MG63 (cell line): ENCODE results near the gene PTH1R. TPM values are rescaled to one million over a fixed set of nuclear protein-coding genes. Genes with fewer than 3 reads are reported as not detected.

Experiments used
- DNase-seq: peaks from one replicate; pipeline ENCODE4 v3.0.0-alpha.2; 2020
- H3K27me3 ChIP-seq: fragments of 250-450 bp; sonication (Bioruptor Pico); 2 replicates; pipeline ENCODE4 v1.5.1; 2020; ENCODE audit warnings: mild to moderate bottlenecking, moderate library complexity
- H3K36me3 ChIP-seq: fragments of 250-450 bp; sonication (Bioruptor Pico); 2 replicates; pipeline ENCODE4 v1.5.1; 2020; ENCODE audit warnings: mild to moderate bottlenecking, moderate library complexity
- H3K4me3 ChIP-seq: fragments of 250-450 bp; sonication (Bioruptor Pico); 2 replicates; pipeline ENCODE4 v1.5.1; 2020; ENCODE audit warnings: mild to moderate bottlenecking, moderate library complexity
- H3K9me3 ChIP-seq: fragments of 250-450 bp; sonication (Bioruptor Pico); 2 replicates; pipeline ENCODE4 v1.5.1; 2020; ENCODE audit warnings: mild to moderate bottlenecking, moderate library complexity
- total RNA-seq: library from RNA; depleted of rRNA; stranded (reverse); fragments of >200 nt; shearing (Covaris generic); gene quantifications from 2 replicates; pipeline ENCODE4 v1.2.3, GENCODE V29; 2014; ENCODE audit warnings: low replicate concordance

PTH1R gene
- total RNA-seq, 1 experiment from 2014 or later, result not detected

GRCh38 chr3:46923559-46924350 lies 46.2 kb downstream of the PTH1R start:
- Histone ChIP-seq H3K36me3 (peaks cover 51% of the 10 kb centered on the region), H3K9me3 (no peaks in the 10 kb centered on the region), H3K4me3 (no peak overlapping the region), H3K27me3 (no peaks in the 10 kb centered on the region)
- DNase-seq, result no peak

DNA sequence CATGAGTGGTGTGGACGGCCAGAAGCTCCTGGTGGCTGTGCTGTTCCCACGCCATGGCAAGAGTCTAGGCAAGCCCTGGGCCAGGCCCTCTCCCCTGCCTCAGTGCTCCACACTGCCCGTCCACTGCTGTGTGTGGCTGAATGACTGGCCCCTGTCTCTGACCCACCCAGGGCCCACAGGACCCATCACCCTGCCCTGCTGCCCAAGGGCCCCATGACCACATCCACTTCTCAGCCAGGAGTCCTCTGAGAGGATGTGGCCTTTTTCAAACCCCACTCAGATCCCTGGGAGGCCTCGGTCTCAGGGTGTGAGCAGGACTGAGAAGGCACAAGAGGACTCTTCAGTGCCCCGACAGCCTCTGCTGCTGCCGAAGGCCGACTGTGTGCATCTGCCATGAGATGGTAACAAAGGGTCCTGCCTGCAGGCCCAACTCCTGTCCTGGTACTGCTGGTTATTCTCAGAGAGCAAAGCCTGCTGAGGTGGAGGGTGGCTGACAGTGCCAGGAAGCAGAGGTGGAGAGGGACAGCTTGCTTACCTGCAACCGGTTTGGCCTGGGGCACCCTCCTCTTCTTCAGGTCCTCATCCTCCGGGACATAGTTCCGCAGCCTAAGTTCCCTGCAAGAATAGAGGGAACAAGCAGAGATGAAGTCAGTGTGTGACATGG lies 47.5 kb downstream of the PTH1R start:
- DNase-seq, result no peak
- no peaks in the 10 kb centered on the region for H3K27me3 ChIP-seq
- no peak overlapping the region for H3K4me3 ChIP-seq
- H3K9me3 ChIP-seq, result no peaks in the 10 kb centered on the region
- H3K36me3 ChIP-seq, result peaks cover 47% of the 10 kb centered on the region

GRCh38 chr3:46925585-46925934 lies 48.0 kb downstream of the PTH1R start:
- H3K27me3 ChIP-seq, result no peaks in the 10 kb centered on the region
- no peak overlapping the region for H3K4me3 ChIP-seq
- no peak for DNase-seq
- H3K9me3 ChIP-seq, result no peaks in the 10 kb centered on the region
- H3K36me3 ChIP-seq, result peaks cover 42% of the 10 kb centered on the region

GRCh38 chr3:46926039-46926438 lies 48.5 kb downstream of the PTH1R start:
- Histone ChIP-seq H3K9me3 (no peaks in the 10 kb centered on the region), H3K27me3 (no peaks in the 10 kb centered on the region), H3K36me3 (peaks cover 39% of the 10 kb centered on the region), H3K4me3 (no peak overlapping the region)
- DNase-seq, result no peak

DNA sequence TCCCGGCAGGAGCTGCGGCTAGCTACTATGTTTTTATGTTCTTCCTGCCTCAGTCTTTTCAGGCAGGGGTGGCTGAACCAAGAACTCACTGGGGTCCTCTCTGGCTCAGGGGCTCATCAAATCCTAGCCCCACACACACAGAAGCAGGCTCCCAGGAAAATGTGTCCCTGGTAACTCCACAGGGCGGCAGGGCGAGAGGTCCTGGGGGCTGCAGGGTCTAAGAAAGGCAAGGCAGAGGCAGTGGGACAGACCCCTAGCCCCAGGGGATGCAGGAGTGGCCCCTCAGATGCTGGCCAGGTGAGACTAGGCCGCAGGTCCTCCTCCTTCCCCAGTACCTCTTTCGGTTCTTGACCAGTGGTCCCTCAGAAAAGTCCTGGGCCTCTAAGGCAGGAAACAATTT lies 48.9 kb downstream of the PTH1R start:
- H3K9me3 ChIP-seq, result no peaks in the 10 kb centered on the region
- H3K27me3 ChIP-seq, result no peaks in the 10 kb centered on the region
- no peak for DNase-seq
- H3K4me3 ChIP-seq, result no peak overlapping the region
- H3K36me3 ChIP-seq, result peaks cover 37% of the 10 kb centered on the region

GRCh38 chr3:46926871-46927717 lies 49.6 kb downstream of the PTH1R start:
- no peak for DNase-seq
- Histone ChIP-seq H3K9me3 (no peaks in the 10 kb centered on the region), H3K4me3 (no peak overlapping the region), H3K27me3 (no peaks in the 10 kb centered on the region), H3K36me3 (peaks cover 37% of the 10 kb centered on the region)

- no peak for DNase-seq
- Histone ChIP-seq H3K27me3 (no peaks in the 10 kb centered on the region), H3K9me3 (no peaks in the 10 kb centered on the region), H3K4me3 (no peak overlapping the region), H3K36me3 (peaks cover 36% of the 10 kb centered on the region)
Observed at GRCh38 chr3:46927718-46928073, 50.2 kb downstream of the PTH1R start.

- no peaks in the 10 kb centered on the region for H3K9me3 ChIP-seq
- H3K27me3 ChIP-seq, result no peaks in the 10 kb centered on the region
- peaks cover 32% of the 10 kb centered on the region for H3K36me3 ChIP-seq
- H3K4me3 ChIP-seq, result no peak overlapping the region
- no peak for DNase-seq
Observed at GRCh38 chr3:46928282-46928681, 50.8 kb downstream of the PTH1R start.

DNA sequence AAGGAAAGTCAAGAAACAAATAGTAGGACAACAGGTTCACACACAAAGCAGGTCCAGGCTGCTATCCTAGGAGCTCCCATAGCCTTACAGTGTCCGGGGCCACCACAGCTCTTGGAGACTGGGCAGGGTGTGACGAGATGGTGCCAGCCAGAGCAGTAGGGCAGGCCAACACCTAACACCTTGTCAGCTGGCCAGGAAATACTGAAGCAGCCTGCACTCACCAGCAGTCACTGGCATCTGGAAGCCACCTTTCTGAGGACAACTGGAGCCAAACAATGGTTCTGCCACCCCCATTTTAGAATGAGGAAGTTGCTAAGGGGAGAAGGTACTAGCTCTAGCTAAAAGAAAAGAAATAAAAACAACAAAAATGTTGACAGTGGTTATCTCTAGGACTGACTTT lies 51.8 kb downstream of the PTH1R start:
- H3K9me3 ChIP-seq, result no peaks in the 10 kb centered on the region
- H3K36me3 ChIP-seq, result peaks cover 24% of the 10 kb centered on the region

DNA sequence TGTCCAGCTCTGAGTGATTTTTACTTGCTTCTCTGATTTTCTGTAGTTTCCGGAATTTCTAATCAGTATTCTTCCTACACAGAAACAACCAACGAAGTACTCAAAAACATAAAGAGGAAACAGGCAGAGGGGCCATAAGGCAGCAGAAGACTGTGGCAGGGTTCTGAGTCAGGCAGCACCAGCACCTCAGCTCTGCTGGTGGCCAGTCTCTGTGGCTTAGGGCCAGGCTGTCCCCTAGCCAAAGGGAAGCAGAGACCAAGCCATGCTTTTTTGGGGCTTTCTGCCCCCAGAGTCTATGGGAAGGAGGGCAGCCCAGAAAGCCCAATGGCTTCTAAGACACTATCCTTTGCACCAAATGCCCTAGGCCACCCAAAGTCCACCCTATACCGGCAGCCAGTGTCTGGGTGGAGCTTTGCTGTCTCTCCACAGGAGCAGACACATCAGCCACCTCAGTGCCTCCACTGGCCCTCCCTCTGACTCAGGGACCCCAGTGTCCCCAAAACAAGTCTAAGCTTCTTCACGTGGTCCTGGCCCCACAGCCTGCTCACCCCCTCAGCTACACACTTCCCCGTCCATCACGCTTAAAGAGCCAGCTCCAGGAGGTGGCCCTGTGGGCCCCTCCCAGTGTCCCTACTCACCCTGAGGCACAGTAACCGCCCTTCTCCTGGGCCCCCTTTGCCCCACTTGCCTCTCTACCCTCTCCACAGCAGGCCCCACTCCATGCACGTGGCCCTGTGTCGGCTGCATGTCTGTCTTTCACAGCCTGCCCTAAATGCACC lies 52.8 kb downstream of the PTH1R start:
- no peak overlapping the region for H3K4me3 ChIP-seq

More for the DNA sequence above, 51.8 kb downstream of the PTH1R start:
- no peaks in the 10 kb centered on the region for H3K27me3 ChIP-seq
- no peak for DNase-seq
- no peak overlapping the region for H3K4me3 ChIP-seq

GRCh38 chr3:46930945-46931403 lies 53.5 kb downstream of the PTH1R start:
- Histone ChIP-seq H3K36me3 (peaks cover 20% of the 10 kb centered on the region), H3K4me3 (no peak overlapping the region), H3K27me3 (no peaks in the 10 kb centered on the region), H3K9me3 (no peaks in the 10 kb centered on the region)
- peak; percentile 60 for DNase-seq

More for the DNA sequence above, 52.8 kb downstream of the PTH1R start:
- no peak for DNase-seq
- no peaks in the 10 kb centered on the region for H3K27me3 ChIP-seq
- H3K9me3 ChIP-seq, result no peaks in the 10 kb centered on the region
- H3K36me3 ChIP-seq, result peaks cover 22% of the 10 kb centered on the region

- Histone ChIP-seq H3K4me3 (no peak overlapping the region), H3K9me3 (no peaks in the 10 kb centered on the region), H3K36me3 (peaks cover 16% of the 10 kb centered on the region), H3K27me3 (no peaks in the 10 kb centered on the region)
- DNase-seq, result peak; percentile 33
Observed at GRCh38 chr3:46931631-46932331, 54.3 kb downstream of the PTH1R start.

GRCh38 chr3:46932455-46933225 lies 55.1 kb downstream of the PTH1R start:
- Histone ChIP-seq H3K9me3 (no peaks in the 10 kb centered on the region), H3K36me3 (peaks cover 16% of the 10 kb centered on the region), H3K27me3 (no peaks in the 10 kb centered on the region), H3K4me3 (no peak overlapping the region)
- no peak for DNase-seq

- Histone ChIP-seq H3K36me3 (peaks cover 12% of the 10 kb centered on the region), H3K9me3 (no peaks in the 10 kb centered on the region), H3K27me3 (no peaks in the 10 kb centered on the region), H3K4me3 (no peak overlapping the region)
- no peak for DNase-seq
Observed at GRCh38 chr3:46933261-46933660, 55.7 kb downstream of the PTH1R start.

- peak; percentile 32 for DNase-seq
- H3K9me3 ChIP-seq, result no peaks in the 10 kb centered on the region
- H3K27me3 ChIP-seq, result no peaks in the 10 kb centered on the region
- no peak overlapping the region for H3K4me3 ChIP-seq
- H3K36me3 ChIP-seq, result peaks cover 4% of the 10 kb centered on the region
Observed at GRCh38 chr3:46934072-46934471, 56.6 kb downstream of the PTH1R start.
